ENCODE results near the gene KRTAP9-7.

KRTAP9-7 gene

DNA sequence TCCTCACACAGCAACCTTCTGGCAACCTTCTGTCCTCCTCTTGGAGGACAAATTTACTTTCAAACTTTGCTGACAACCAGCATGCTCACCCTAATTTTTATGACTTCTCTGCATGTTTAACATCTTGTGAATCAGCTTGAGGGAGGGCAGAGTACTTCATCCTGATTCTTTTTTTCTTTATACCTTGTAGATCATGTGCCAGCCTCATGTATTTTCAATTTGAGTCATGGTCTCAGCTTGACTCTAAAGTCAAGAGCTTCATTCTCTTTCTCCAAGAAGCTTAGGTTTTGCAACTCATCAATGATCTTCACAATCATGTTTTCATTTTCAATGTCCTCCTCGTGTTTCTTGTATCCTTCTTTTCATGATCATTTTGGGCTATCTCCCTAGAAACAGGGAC is 3.6 kb upstream of the KRTAP9-7 start:
- DNase-seq (ENCODE audit: low read depth): no peak

DNA sequence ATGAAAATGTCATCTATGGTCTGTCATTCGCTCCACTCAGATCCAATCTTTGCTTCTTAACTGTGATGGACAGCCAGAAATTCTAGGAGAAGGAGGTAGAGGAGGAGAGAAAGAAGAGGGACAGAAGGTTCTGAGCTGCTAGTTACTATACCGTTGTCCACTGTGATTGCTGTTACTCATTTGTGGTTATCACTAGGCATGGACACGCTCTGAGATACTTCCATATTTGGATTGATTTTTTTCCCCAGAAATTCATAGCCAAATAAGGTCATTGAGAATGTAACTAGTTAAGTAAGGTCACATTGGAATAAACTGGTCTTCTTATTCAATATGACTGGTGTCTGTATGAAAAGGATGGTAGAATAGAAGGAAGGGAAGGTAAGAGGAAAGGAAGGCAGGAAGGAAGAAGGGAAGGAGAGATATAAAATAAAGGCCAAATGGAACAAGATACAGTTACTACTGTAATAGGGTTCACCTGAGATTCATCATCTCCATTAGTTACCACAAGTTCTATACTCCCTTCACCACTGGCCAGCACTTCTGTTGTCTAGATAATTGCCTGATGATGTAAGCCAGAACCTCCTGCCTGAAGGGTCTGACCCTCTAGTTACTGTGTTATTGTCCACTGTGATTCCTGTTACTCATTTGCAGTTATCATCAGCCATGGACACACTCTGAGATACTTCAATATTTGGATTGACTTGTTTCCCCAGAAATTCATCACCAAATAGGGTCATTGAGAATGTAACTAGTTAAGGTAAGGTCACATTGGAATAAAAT is 2.9 kb downstream of the KRTAP9-7 start:
- DNase-seq (ENCODE audit: low read depth): no peak

DNA sequence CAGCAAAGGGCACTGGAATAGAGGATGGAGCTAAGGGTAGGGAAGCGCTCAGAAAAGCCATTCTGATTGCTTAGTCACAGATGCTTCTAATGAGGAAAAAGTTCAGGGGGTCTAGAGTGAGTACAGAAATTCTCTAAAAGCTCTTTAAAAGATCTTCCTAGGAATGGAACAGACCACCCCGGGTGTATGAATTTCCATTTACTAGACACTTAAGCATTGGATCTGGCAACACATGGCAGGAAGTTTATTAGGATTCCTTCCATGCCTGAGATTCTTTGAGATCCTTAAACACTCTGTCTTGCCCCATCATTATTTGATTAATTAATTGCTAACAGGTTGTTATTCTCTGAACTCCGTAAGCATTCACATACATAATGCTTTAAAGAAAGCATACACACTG is 8.5 kb downstream of the KRTAP9-7 start:
- no peak for DNase-seq (ENCODE audit: low read depth)

DNA sequence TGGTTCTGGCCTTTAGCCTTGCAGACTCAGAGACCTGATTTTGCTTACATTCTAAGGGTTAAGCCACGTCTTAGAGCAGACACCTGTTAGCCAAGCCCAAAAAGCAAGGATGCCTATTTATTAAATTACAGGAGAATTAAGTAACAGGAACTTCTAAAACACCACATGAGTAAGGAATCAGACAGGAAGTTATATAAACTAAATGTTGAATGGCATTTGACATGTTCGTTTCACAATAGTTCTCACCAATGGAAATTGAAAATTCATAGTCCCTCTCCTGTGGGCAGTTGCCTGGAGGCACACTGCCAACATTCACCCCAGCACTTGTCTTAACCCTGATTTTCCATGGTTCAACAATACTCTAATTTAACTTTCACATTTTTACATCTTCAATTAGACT is 9.0 kb downstream of the KRTAP9-7 start:
- DNase-seq (ENCODE audit: low read depth): no peak

DNA sequence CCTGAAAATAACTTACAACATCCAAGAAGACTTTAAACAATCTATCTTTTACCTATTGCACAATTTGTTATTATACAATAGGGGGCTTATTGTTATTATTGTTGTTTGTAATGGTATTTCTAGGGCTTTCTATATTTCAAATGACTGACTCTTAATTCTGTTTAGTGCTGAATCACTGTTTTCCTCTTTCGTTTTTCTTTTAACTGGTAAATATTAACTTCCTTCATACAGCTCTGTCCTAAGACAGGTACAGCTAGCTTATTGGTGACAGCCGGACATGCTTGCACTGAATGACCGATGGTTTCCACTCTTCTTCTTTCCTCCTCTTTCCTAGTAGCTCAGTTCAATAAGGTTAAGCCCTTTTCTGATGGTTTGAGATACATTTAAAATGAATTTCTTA is 11.6 kb downstream of the KRTAP9-7 start:
- no peak for DNase-seq (ENCODE audit: low read depth)

DNA sequence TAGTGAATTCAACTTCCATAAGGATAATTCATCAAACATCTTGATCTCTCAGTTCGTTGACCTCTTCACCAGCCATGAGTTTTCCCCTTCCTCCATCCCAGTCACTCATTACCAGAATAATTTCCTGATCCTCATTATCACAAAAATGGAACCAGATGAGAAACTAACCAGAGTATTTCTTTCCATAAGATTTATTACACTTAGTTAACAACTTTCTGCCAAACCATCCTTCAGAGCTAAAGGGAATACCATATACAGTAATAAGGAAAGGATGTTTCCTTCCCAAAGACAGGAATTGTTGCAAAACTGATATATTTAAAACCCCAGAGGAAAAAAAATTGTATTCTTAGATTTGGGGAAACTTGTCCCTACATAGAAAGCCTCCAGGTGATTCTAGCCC is 18.5 kb downstream of the KRTAP9-7 start:
- DNase-seq (ENCODE audit: low read depth): no peak

DNA sequence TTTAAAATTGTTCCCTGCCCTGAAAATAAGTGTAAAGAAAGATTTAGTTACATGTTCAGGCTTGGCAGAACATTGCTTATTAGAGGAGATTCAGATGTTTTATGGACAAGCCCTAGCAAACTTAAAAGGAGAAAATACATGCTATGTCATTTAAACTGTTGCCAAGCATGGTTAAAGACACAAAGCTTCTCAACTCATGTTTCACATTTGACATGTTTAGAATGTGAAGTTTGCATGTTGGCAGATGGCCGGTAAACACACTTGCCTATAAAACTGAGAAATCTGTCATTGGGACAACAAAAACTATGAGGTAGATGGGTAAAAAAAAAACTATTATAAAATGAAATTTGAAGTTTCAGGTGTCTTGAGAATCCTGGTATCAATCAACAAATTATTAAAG is 21.3 kb downstream of the KRTAP9-7 start:
- no peak for DNase-seq (ENCODE audit: low read depth)

DNA sequence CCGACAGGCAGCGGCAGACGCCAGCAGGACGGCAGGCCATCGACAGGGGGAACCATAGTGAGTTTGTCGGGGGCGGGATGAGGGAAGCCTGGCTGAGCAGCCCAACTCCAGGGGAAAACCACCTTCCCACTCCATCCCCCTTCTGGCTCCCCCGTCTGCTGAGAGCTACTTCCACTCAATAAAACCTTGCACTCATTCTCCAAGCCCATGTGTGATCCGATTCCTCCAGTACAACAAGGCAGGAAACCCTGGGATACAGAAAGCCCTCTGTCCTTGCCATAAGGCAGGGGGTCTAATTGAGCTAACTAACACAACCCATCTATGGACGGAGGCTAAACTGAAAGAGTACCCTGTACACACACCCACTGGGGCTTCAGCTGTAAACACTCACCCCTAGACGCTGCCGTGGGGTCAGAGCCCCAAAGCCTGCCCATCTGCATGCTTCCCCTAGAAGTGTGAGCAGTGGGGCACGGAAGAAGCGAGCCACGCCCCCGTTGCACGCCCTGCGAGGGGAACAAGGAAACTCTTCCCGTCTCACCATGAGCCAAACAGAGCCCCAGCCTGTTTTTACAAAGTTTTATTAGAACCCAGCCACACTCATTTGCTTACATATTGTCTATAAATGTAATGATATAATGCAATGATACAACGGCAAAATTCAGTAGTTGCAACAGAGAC is 23.1 kb downstream of the KRTAP9-7 start:
- no peak for DNase-seq (ENCODE audit: low read depth)

DNA sequence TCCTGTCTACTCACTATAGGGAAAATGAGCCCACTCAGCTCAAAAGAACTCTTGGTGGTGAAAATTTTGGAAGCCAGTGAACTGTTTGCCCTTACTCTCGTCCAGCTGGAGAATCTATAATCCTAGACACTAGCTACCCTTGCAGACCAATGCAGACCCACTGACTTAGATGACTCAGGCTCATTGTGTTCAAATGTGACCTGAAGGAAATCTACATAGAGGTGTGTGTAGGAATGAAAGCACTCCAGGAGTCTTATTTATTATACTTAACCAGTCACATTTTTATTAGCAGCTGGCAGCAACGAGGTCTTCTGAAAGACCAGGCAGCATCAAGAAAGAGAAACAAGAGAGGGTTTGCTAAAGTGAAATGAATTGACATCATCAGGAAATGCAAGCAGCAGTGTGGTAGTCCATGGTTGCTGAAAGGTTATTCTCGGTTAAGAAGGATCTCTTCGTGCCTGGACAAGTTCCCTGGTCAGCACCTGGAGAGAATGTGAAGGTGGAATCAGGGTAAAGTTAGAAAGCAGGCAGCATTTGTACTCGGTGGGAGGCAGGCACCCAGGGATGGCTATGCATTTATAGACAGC is 25.8 kb downstream of the KRTAP9-7 start:
- DNase-seq (ENCODE audit: low read depth): no peak

DNA sequence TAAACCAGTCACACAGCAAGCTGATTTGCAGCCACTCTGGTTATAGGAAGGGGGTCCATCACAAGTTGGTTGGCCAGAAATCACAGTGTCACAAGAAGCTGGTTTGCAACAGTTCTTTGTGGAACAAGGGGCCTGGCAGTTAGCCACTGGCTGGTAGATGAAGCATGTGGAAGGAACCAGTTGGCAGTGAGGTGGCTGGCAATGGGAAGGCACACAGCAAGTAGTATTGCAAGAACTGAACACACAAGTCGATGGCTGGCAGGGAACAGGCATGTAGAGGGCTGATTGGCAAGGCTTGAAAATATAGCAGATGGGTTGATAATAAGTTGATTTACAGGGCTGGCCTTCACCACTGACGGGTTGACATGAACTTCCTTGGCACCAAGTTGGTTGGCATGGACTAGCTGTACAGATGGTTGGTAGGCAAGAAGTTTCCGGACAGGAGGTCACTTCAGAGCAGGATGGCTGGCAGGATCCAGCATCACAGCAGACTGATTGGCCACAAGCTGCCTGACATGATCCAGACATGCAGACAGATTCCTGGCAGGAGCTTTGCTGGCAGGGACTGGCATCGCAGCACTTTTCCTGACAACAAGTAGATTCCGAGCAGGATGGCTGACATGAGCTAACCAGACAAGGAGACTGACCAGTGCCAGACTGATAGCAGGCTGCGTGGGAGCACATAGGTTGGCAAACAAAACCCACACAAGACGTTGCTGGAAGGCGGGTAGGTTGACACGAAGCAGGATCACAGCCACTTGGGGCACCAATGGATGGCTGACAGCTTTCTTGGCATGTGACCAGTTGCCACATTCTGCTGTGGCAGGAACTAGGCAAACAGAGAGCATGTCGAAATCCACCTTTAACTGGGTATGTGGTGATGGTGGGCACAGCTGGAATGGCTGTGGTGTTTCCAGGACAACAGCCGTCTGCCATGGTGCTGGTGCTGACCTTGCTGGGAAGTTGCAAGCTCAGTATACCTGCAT is 26.7 kb downstream of the KRTAP9-7 start, which contains the start of gene KRTAP29-1:
Gene KRTAP29-1 (minus strand): TSS at position 936 of the 986 bp plus-strand sequence. CDS start 0 bp downstream, at position 936.
- DNase-seq (ENCODE audit: low read depth): no peak

DNA sequence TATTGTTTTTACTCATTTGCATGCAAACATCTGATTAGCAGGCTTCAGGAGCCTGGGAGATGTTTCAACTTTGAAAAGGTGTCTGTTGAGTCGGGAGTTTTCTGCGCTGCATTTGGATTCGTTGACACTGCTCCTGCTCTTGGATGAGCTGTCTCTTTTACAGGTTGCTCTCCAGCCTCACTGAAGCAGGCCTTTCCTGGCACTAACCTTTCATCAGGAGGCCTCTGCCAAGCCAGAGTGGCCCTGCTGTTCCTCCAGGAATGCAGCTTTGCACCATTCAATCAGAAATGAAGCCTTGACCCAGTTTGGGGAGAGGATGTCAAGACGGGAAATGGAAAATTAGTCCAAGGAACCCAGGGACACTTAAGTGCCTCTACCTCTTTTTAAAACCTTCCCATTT is 27.5 kb downstream of the KRTAP9-7 start:
- DNase-seq (ENCODE audit: low read depth): no peak

DNA sequence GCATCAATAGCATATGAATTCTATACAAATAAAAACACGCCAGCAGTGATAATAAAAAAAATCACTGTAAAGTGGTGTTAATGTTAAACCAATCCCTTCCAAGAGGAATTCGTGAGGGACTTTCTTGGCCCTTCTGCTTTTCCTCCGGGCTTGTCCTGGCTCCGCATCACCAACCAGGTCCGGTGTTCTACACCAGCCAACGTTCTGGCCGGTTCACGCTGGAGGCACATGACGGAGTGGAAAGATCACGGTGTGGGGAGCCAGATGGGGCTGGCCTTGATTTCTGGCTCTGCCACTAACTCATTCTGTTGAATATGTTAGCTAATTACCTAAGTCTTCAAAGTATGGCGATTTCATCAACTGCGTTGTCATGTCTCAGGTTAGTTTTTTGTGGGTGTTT is 28.6 kb downstream of the KRTAP9-7 start:
- DNase-seq (ENCODE audit: low read depth): no peak

DNA sequence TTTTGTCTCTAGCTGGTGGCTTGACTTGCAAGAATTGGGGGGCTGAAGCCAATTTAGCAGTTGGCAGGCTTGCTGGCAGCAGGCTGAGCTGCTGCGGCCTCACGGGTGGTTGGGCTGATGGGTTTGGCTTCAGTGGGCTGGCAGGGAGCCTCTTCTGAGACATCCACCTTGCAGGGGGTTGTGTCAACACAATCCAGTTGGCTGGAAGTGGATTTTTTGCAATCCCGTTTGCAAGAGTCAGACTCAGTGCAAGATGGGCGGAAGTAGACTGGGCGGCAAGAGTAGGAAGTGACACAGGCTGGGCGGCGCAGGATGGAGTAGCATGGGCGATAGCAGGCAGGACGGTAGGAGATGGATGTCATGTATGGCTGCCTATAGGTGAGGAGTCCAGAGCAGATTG is 32.1 kb downstream of the KRTAP9-7 start:
- DNase-seq (ENCODE audit: low read depth): no peak

DNA sequence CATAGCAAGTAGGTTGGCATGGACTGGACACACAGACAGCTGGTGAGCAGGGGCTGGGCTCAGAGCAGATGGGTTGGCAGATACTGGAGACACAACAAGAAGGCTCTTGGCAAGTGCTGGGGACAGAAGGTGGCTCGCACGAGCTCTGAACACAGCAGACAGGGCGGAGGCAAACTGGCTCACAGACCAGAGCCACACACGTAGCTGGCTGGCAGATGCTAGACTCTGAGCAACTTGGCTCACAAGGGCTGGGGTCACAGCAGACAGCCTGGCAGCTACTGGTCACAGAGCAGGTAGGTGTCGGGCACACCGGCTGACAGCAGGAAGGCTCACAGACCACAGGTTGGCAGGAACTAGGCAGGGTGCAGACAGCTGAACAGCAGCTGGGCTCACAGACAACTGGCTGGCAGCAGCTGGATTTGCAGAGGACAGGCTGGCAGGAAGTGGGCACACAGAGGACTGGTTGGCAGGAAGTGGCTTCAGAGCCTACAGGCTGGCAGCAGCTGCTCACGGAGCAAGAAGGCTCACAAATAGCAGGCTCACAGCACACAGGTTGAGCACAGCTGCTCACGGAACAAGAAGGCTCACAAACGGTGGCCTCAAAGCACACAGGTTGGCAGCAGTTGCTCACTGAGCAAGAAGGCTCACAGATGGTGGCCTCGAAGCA is 32.9 kb downstream of the KRTAP9-7 start:
- DNase-seq (ENCODE audit: low read depth): no peak

DNA sequence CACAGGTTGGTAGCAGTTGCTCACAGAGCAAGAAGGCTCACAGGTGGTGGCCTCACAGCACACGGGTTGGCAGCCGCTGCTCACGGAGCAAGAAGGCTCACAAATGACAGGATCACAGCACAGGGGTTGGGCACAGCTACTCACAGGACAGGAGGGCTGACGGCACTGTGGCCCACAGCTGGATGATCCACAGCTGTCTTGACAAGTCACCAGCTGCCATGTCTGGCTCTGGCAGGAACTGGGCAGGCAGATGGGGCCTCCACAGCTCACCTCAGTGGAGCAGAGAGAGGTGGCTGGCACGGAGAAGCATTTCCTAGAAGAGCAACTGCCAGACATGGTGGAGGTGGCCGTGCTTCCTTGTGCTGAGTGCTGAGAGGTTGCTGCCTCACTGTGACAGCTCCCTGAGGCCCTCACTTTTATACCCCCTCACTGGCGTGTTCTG is 33.4 kb downstream of the KRTAP9-7 start, which contains the start of gene KRTAP16-1:
Gene KRTAP16-1 (minus strand): TSS at position 392 of the 442 bp plus-strand sequence. CDS start 56 bp downstream, at position 336.
- DNase-seq (ENCODE audit: low read depth): no peak

DNA sequence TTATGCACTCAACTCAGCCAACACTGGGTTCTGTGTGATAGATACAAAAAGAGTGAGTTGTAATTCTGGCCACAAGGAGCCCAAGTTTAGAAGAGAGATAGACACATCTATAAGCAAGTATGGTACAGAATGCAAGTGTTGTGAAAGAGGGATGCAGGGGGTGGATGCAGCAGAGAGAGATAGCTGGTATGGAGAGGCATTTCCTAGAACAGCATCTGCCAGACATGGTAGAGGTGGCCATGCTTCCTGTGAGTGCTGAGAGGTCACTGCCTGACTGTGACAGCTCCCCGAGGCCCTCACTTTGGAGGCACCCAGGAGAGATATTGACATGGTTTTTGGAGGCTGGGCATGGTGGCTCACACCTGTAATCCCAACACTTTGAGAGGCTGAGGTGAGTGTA is 35.6 kb downstream of the KRTAP9-7 start:
- DNase-seq (ENCODE audit: low read depth): no peak

DNA sequence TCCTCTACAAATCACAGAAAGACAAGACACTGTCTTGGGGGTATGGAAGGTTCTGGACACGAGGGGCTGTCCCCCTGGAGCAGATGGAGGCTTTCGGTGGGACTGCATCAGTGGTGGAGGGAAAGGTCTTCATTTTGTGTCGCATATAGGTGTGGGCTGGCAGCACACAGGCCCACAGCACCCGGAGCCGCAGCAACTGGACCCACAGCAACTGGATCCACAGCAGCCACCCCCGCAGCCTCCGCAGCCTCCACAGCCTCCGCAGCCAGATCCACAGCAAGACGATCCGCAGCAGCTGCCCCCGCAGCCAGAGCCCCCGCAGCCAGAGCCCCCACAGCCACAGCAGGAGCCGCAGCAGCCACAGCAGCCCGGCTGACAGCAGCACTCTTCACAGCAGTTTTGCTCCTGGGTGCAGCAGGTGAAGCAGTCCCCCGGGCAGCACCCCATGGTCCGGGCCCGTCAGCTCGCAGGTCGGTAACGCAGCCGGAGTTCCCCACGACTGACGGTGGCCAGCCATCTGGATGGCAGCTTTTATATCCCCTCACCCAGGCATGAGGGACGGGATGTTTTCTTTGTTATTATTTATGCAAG is 39.8 kb downstream of the KRTAP9-7 start, which contains the start of gene KRTAP17-1:
Gene KRTAP17-1 (minus strand): TSS at position 507 of the 591 bp plus-strand sequence. CDS start 60 bp downstream, at position 447.
- no peak for DNase-seq (ENCODE audit: low read depth)

DNA sequence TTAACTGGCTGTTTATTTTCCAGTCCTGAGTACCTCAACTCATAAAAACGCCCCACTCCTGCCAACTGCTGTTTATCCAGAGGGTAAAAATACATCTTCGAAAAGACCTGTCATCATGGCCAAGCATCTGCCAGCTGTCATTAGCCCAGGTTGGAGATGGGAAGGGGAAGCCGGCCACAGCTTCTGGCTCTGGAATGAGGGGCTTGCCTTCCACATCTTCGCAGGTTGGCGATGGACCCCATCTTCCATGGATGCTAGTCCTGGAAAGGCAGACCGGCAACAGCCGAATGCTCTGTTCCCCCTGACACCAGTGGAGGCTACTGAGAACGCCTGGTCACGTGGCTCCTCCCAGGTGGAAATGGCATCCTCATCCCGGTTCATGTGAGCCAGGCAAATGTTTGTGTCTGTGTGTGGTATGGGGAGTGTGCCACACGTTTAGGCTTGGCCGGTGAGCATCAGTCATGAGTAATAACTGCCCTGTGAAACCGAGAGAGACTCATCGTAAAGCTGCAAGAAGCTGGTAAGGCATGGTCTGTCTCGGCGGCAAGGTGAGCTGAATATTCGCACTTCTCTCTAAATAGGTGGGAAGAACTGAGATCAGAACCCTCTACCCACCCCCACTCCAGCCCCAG is 40.4 kb downstream of the KRTAP9-7 start:
- DNase-seq (ENCODE audit: low read depth): no peak

DNA sequence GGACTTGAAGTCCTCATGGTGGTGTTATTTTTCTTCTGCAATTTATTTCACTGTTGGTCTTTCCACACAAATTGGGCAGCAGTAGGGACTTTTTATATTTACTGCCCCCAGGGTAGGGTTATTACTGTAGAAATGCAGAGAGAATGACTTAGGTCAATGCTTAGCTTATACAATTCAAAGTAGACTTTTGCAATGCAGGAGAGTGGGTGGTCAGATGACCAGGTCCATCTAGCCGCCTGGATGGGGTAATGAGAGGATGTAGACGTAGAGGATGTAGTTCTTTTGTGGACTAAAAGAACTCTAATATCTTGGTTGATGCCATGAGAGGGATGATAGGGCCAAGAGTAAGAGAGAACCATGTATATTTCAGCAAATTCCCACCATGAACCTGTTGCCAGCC is 42.7 kb downstream of the KRTAP9-7 start:
- DNase-seq (ENCODE audit: low read depth): no peak

Data from stimulated activated CD8-positive, alpha-beta memory T cell treated with anti-CD3 and anti-CD28 coated beads, Interleukin-7, amount 100 ng/mL, for 24 hours (primary cell).